IMR-90 (cell line): ENCODE data around the gene PPIL6. TPM values are rescaled to one million over a fixed set of nuclear protein-coding genes. Genes with fewer than 3 reads are reported as not detected.
"Not testable (repeated sequence)": the region's sequence is repeated elsewhere in the genome, so short reads cannot be mapped to it uniquely, and the experiment has no call there.

ENCODE experiments used
- ATAC-seq: fragments of 200-7000 bp; cut with Tn5 transposase; 2 replicates; pipeline ENCODE4 v1.9.1; 2020; ENCODE audit warnings: low read depth, mild to moderate bottlenecking, moderate library complexity
- BruUV-seq: library from RNA; stranded (reverse); fragments of 400-500 nt; replicated peaks from 2 replicates; lab custom pipeline; 2021; lab: Mats Ljungman, UMichigan
- CTCF ChIA-PET: fragments of 300-600 bp; formaldehyde crosslinking; extraction: SDS; loops from one replicate; lab custom pipeline; 2021; ENCODE audit warnings: antibody characterized with exemption; lab: Yijun Ruan, JAX
- POLR2A ChIA-PET: fragments of 300-600 bp; sonication (Branson Sonifier 250); formaldehyde crosslinking; loops from one replicate; lab custom pipeline; 2022; ENCODE audit warnings: antibody characterized with exemption; ENCODE audit not compliant: unreplicated experiment; lab: Charles Lee
- DNase-seq: peaks from one replicate; pipeline ENCODE4 v3.0.0; 2013
- H2AFZ ChIP-seq: replicated peaks from 2 replicates; pipeline ENCODE3; 2013; ENCODE audit warnings: low read length, mild to moderate bottlenecking; ENCODE audit not compliant: poor library complexity
- H2AK5ac ChIP-seq: 2 replicates; pipeline ENCODE4 v1.6.1; 2013; ENCODE audit warnings: low read depth, low read length, inconsistent platforms
- H2AK9ac ChIP-seq: replicated peaks from 2 replicates; pipeline ENCODE3; 2013; ENCODE audit warnings: mild to moderate bottlenecking, low read depth, low read length, moderate library complexity; ENCODE audit not compliant: poor library complexity
- H2BK120ac ChIP-seq: 2 replicates; pipeline ENCODE4 v1.6.1; 2013; ENCODE audit warnings: low read depth, low read length, inconsistent platforms
- H2BK15ac ChIP-seq: 3 replicates; pipeline ENCODE4 v1.6.1; 2013; ENCODE audit warnings: low read depth, low read length, inconsistent platforms
- H2BK20ac ChIP-seq: 2 replicates; pipeline ENCODE4 v1.6.1; 2013; ENCODE audit warnings: low read depth, mild to moderate bottlenecking, inconsistent platforms, low read length, moderate library complexity
- H2BK5ac ChIP-seq: 2 replicates; pipeline ENCODE4 v1.6.1; 2013; ENCODE audit warnings: mild to moderate bottlenecking, low read depth, low read length, inconsistent platforms; ENCODE audit not compliant: poor library complexity, severe bottlenecking
- H3K14ac ChIP-seq: replicated peaks from 2 replicates; pipeline ENCODE4 v1.6.1; 2013; ENCODE audit warnings: low read depth, low read length, inconsistent platforms
- H3K18ac ChIP-seq: 2 replicates; pipeline ENCODE4 v1.6.1; 2013; ENCODE audit warnings: low read depth, low read length, control low read depth
- H3K23ac ChIP-seq: 2 replicates; pipeline ENCODE4 v1.6.1; 2013; ENCODE audit warnings: low read depth, low read length, inconsistent platforms
- H3K27ac ChIP-seq: 2 replicates; pipeline ENCODE4 v1.5.1; 2013; ENCODE audit warnings: mild to moderate bottlenecking, control low read depth, low read length; ENCODE audit not compliant: insufficient read depth
- H3K27me3 ChIP-seq: 2 replicates; pipeline ENCODE4 v1.6.1; 2013; ENCODE audit warnings: low read length; ENCODE audit not compliant: control insufficient read depth, insufficient read depth
- H3K36me3 ChIP-seq: 2 replicates; pipeline ENCODE4 v1.6.1; 2013; ENCODE audit warnings: low read length, mixed read lengths; ENCODE audit not compliant: control insufficient read depth, insufficient read depth
- H3K4ac ChIP-seq: 2 replicates; pipeline ENCODE4 v1.6.1; 2013; ENCODE audit warnings: low read depth, low read length, inconsistent platforms
- H3K4me1 ChIP-seq: 2 replicates; pipeline ENCODE4 v1.6.1; 2013; ENCODE audit warnings: low read length, mixed read lengths; ENCODE audit not compliant: control insufficient read depth, insufficient read depth
- H3K4me2 ChIP-seq: 2 replicates; pipeline ENCODE4 v1.6.1; 2013; ENCODE audit warnings: low read depth, mild to moderate bottlenecking, control low read depth, low read length, moderate library complexity
- H3K4me3 ChIP-seq: 2 replicates; pipeline ENCODE4 v1.5.1; 2013; ENCODE audit warnings: low read depth, mild to moderate bottlenecking, control low read depth, low read length, moderate library complexity; ENCODE audit not compliant: insufficient read depth
- H3K56ac ChIP-seq: 2 replicates; pipeline ENCODE4 v1.6.1; 2013; ENCODE audit warnings: low read length, inconsistent platforms; ENCODE audit not compliant: insufficient read depth; ENCODE audit errors: extremely low read depth
- H3K79me1 ChIP-seq, 2 experiments: 2 replicates each; pipeline ENCODE4 v1.6.1; 2013; ENCODE audit warnings: low read length in 2 of 2, inconsistent platforms in 1 of 2, low read depth in 1 of 2
- H3K9ac ChIP-seq: 2 replicates; pipeline ENCODE4 v1.6.1; 2013; ENCODE audit warnings: low read depth, low read length, control low read depth
- H3K9me1 ChIP-seq: 2 replicates; pipeline ENCODE4 v1.6.1; 2013; ENCODE audit warnings: low read length, inconsistent platforms; ENCODE audit not compliant: insufficient read depth
- H3K9me3 ChIP-seq: 2 replicates; pipeline ENCODE4 v1.6.1; 2013; ENCODE audit warnings: low read length; ENCODE audit not compliant: control insufficient read depth, insufficient read depth
- H4K20me1 ChIP-seq: 2 replicates; pipeline ENCODE4 v1.6.1; 2013; ENCODE audit warnings: low read length, inconsistent platforms; ENCODE audit not compliant: insufficient read depth
- H4K5ac ChIP-seq: 2 replicates; pipeline ENCODE4 v1.6.1; 2013; ENCODE audit warnings: mild to moderate bottlenecking, low read depth, low read length, control low read depth
- H4K8ac ChIP-seq, 2 experiments: 2 replicates each; pipeline ENCODE4 v1.6.1; 2013; ENCODE audit warnings: low read depth in 2 of 2, low read length in 2 of 2, control low read depth in 1 of 2, inconsistent platforms in 1 of 2
- H4K91ac ChIP-seq: 2 replicates; pipeline ENCODE4 v1.6.1; 2013; ENCODE audit warnings: low read depth, low read length, inconsistent platforms; ENCODE audit not compliant: insufficient read depth
- BHLHE40 ChIP-seq: fragments of 150-350 bp; IDR thresholded peaks from 2 replicates; pipeline ENCODE4 v1.6.1; 2016; ENCODE audit warnings: mild to moderate bottlenecking, low read depth, low read length
- CEBPB ChIP-seq: IDR thresholded peaks from 2 replicates; pipeline ENCODE4 v1.6.1; 2012; ENCODE audit warnings: low read depth, low read length, improper control_type of control experiment
- MAFK ChIP-seq: IDR thresholded peaks from 2 replicates; pipeline ENCODE4 v1.6.1; 2012; ENCODE audit warnings: low read depth, low read length, improper control_type of control experiment
- MXI1 ChIP-seq: IDR thresholded peaks from 2 replicates; pipeline ENCODE4 v1.6.1; 2012; ENCODE audit warnings: low read depth, mild to moderate bottlenecking, low read length, moderate library complexity, borderline replicate concordance
- NFE2L2 ChIP-seq: fragments of 150-350 bp; IDR thresholded peaks from 2 replicates; pipeline ENCODE4 v1.6.1; 2016; ENCODE audit warnings: low read depth, mild to moderate bottlenecking, low read length
- POLR2A ChIP-seq: IDR thresholded peaks from 2 replicates; pipeline ENCODE4 v1.6.1; 2012; ENCODE audit warnings: mild to moderate bottlenecking, low read depth, low read length
- RAD21 ChIP-seq: IDR thresholded peaks from 2 replicates; pipeline ENCODE4 v1.6.1; 2012; ENCODE audit warnings: low read length, improper control_type of control experiment
- WGBS, 2 experiments: methylation state at CpG; one replicate each; pipeline versions ENCODE4 v1.1.5 to v1.1.7; 2013; ENCODE audit warnings: missing lambda C conversion rate in 2 of 2; ENCODE audit not compliant: insufficient read length in 1 of 2; ENCODE audit errors: extremely low coverage in 2 of 2; 5-methylcytosine and 5-hydroxymethylcytosine counted together
- dilution Hi-C: fragments of 300-500 bp; cut with HindIII; formaldehyde crosslinking; loops from one replicate; pipeline ENCODE4 v1.14.3; 2018; ENCODE audit warnings: low sequenced_read_pairs; ENCODE audit not compliant: unreplicated experiment
- in situ Hi-C: fragments of 300-500 bp; cut with MboI; formaldehyde crosslinking; loops from 3 replicates; pipeline ENCODE4 v1.14.3; 2019; ENCODE audit warnings: low sequenced_read_pairs, inconsistent platforms, mixed read lengths
- intact Hi-C: fragments of 100-400 bp; cut with micrococcal nuclease; formaldehyde crosslinking; loops from 2 replicates; pipeline ENCODE4 v1.10.0; 2022
- polyA plus RNA-seq, 3 experiments: library from polyadenylated mRNA; depleted of rRNA; stranded (reverse); fragments of >200 nt; gene quantifications; 2 replicates each; pipeline ENCODE4 v1.2.3, GENCODE V29; 2012; ENCODE audit warnings: low replicate concordance in 1 of 3
- total RNA-seq: library from RNA; depleted of rRNA; stranded (reverse); fragments of >200 nt; gene quantifications from 2 replicates; pipeline ENCODE4 v1.2.3, GENCODE V29; 2012
- TF ChIP-seq, protein P1 (sequence below): conservative IDR thresholded peaks from 2 replicates; pipeline ENCODE4 v1.5.1; 2012; ENCODE audit warnings: mild to moderate bottlenecking, low read depth, low read length, improper control_type of control experiment

The PPIL6 gene
- total and polyA plus RNA-seq, 2 of the 4 experiments (the other 2 are of a cell fraction): 0.15 to 0.18 TPM

DNA sequence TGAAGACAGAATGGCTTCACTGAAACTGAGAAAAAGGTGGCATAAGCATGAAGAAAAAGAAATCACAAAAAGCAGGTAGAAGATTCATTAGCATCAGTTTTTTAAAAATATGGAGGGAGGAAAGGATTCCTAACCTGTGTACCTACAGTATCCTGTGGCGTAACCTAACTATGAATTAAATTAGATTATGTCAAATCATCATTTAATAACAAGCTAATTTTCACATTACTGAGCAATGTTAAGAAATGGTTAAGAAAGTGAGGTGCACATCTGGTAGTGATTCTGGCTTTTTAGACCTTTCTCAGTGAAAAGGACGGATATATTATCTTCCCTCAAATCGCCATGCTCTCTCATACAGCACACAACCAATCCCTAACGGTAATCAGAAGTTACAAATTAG, 70.7 kb downstream of the PPIL6 start:
- no peak overlapping the region for H3K23ac ChIP-seq
- POLR2A ChIA-PET: no interaction called here
- no TSS peak for BruUV-seq
- H2AK9ac ChIP-seq: no peak overlapping the region
- H3K9me3 ChIP-seq: no peaks in the 10 kb centered on the region
- no peak overlapping the region for H3K4ac ChIP-seq
- H4K8ac ChIP-seq: no peak overlapping the region
- ATAC-seq (no peak), DNase-seq (no peak)
- no peak overlapping the region for H2BK120ac ChIP-seq
- no peaks in the 10 kb centered on the region for H3K4me1 ChIP-seq
- no CpG with 5 or more reads among the region's 4 CpGs for WGBS, 2 experiments
- H2BK5ac ChIP-seq: no peak overlapping the region
- no peak overlapping the region for H2BK15ac ChIP-seq
- peaks cover 5% of the 10 kb centered on the region; the same call in 1 of the 2 replicates for H3K9me1 ChIP-seq
- no peak overlapping the region for H3K27ac ChIP-seq
- no peak overlapping the region for H3K56ac ChIP-seq
- no peak overlapping the region for H3K18ac ChIP-seq
- H3K4me2 ChIP-seq: no peak overlapping the region
- dilution Hi-C loops: no loop called here
- H3K79me1 ChIP-seq: peaks cover 13 to 31% of the 10 kb centered on the region in 2 experiments
- CTCF ChIA-PET: no interaction called here
- no peak overlapping the region for H4K5ac ChIP-seq
- H2AFZ ChIP-seq: no peak overlapping the region
- H2BK20ac ChIP-seq: no peak overlapping the region
- intact Hi-C loops: no loop called here
- in situ Hi-C loops: no loop called here
- no peak overlapping the region for H4K91ac ChIP-seq
- H3K14ac ChIP-seq: no peak overlapping the region
- no peak overlapping the region for H2AK5ac ChIP-seq
- no peak overlapping the region for H3K9ac ChIP-seq
- H4K20me1 ChIP-seq: no peaks in the 10 kb centered on the region; the same call in 1 of the 2 replicates
- TF ChIP-seq NFE2L2 (no peak), CEBPB (no peak), MAFK (peak; percentile 52), BHLHE40 (no peak), MXI1 (no peak), RAD21 (no peak), POLR2A (no peak)
- TF ChIP-seq, protein P1, sequence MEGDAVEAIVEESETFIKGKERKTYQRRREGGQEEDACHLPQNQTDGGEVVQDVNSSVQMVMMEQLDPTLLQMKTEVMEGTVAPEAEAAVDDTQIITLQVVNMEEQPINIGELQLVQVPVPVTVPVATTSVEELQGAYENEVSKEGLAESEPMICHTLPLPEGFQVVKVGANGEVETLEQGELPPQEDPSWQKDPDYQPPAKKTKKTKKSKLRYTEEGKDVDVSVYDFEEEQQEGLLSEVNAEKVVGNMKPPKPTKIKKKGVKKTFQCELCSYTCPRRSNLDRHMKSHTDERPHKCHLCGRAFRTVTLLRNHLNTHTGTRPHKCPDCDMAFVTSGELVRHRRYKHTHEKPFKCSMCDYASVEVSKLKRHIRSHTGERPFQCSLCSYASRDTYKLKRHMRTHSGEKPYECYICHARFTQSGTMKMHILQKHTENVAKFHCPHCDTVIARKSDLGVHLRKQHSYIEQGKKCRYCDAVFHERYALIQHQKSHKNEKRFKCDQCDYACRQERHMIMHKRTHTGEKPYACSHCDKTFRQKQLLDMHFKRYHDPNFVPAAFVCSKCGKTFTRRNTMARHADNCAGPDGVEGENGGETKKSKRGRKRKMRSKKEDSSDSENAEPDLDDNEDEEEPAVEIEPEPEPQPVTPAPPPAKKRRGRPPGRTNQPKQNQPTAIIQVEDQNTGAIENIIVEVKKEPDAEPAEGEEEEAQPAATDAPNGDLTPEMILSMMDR: no peak
- peaks cover 30% of the 10 kb centered on the region for H3K36me3 ChIP-seq
- H3K4me3 ChIP-seq: no peak overlapping the region
- H3K27me3 ChIP-seq: no peaks in the 10 kb centered on the region

DNA sequence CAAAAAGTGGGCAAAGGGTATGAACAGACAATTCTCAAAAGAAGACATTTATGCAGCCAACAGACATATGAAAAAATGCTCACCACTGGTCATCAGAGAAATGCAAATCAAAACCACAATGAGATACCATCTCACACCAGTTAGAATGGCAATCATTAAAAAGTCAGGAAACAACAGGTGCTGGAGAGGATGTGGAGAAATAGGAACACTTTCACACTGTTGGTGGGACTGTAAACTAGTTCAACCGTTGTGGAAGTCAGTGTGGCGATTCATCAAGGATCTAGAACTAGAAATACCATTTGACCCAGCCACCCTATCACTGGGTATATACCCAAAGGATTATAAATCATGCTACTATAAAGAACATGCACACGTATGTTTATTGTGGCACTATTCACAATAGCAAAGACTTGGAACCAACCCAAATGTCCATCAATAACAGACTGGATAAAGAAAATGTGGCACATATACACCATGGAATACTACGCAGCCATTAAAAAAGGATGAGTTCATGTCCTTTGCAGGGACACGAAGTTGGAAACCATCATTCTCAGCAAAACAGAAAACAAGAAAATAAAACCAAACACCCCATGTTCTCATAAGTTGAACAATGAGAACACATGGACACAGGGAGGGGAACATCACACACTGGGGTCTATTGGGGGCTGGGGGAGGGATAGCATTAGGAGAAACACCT, 75.9 kb downstream of the PPIL6 start:
- H3K14ac ChIP-seq, ATAC-seq, H4K5ac ChIP-seq, H3K56ac ChIP-seq, intact Hi-C loops, H3K18ac ChIP-seq, H2BK20ac ChIP-seq, CTCF ChIA-PET, H2BK120ac ChIP-seq, H2AK9ac ChIP-seq, dilution Hi-C loops, H3K4ac ChIP-seq, DNase-seq, H2AFZ ChIP-seq, H3K4me1 ChIP-seq, in situ Hi-C loops, H4K20me1 ChIP-seq, H4K8ac ChIP-seq, H3K9ac ChIP-seq, H3K4me3 ChIP-seq, H3K27ac ChIP-seq, H3K4me2 ChIP-seq, H2BK15ac ChIP-seq, H4K91ac ChIP-seq, H3K9me3 ChIP-seq, H2BK5ac ChIP-seq, POLR2A ChIA-PET, H3K27me3 ChIP-seq, BruUV-seq, H3K23ac ChIP-seq, H3K9me1 ChIP-seq, H2AK5ac ChIP-seq: not testable (repeated sequence)
- WGBS, 2 experiments: no CpG with 5 or more reads among the region's 5 CpGs
- H3K79me1 ChIP-seq: peaks cover 5 to 24% of the 10 kb centered on the region in 2 experiments; a peak in 3 of 4 replicates
- H3K36me3 ChIP-seq: peaks cover 30% of the 10 kb centered on the region
